Measurements from ENCODE around the gene HS6ST2.

DNA sequence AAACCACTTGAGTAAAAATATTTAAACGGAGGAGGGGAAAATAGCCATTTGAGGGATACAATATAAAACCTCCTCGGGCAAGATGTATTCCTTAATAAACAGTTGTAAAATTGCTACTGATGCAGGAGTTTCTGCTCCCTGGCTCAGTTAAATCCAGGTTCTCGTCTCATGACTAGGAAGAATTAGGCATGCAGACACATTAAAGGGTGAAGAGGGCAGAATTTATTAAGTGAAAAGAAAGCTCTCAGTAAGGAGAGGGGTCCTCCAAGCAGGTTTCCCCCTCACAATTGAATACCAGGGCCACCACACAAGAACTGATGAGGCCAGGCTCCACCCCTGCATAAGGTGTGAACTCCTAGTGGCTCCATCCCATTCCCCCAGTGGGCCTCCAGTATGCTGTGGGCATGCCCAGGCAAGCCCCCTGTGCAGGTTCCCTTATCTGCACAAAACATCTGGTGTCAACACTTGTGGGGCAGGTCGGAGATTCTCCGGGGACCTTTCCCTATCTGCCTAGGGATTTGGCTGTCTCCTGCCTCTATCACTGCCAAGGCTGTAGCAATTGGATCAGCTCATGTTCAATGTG, 80.4 kb downstream of the HS6ST2 start:
- TF ChIP-seq, protein P1, sequence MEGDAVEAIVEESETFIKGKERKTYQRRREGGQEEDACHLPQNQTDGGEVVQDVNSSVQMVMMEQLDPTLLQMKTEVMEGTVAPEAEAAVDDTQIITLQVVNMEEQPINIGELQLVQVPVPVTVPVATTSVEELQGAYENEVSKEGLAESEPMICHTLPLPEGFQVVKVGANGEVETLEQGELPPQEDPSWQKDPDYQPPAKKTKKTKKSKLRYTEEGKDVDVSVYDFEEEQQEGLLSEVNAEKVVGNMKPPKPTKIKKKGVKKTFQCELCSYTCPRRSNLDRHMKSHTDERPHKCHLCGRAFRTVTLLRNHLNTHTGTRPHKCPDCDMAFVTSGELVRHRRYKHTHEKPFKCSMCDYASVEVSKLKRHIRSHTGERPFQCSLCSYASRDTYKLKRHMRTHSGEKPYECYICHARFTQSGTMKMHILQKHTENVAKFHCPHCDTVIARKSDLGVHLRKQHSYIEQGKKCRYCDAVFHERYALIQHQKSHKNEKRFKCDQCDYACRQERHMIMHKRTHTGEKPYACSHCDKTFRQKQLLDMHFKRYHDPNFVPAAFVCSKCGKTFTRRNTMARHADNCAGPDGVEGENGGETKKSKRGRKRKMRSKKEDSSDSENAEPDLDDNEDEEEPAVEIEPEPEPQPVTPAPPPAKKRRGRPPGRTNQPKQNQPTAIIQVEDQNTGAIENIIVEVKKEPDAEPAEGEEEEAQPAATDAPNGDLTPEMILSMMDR (IDR thresholded peaks at IDR 0.05; ENCODE audit: low read length) = no peak
- TF ChIP-seq EZH2 (optimal IDR thresholded peaks at IDR 0.05; ENCODE audit: low read depth, low read length) = no peak
- no peak for TF ChIP-seq EZH2phosphoT487 (IDR thresholded peaks at IDR 0.05; ENCODE audit: low read length)

All from MM.1S (cell line).